Fibroblast of mammary gland (primary cell): ENCODE data around the gene SPPL3.
"Not testable (repeated sequence)": the region's sequence is repeated elsewhere in the genome, so short reads cannot be mapped to it uniquely, and the experiment has no call there.

Experiments
- DNase-seq: peaks from one replicate; pipeline ENCODE4 v3.0.0-alpha.2; 2010; ENCODE audit warnings: low read depth
- H3K4me3 ChIP-seq: 2 replicates; pipeline ENCODE4 v1.5.1; 2011; ENCODE audit warnings: low read depth, mild to moderate bottlenecking, low read length, moderate library complexity; ENCODE audit not compliant: control insufficient read depth
- CTCF ChIP-seq: conservative IDR thresholded peaks from 2 replicates; pipeline ENCODE4 v1.5.1; 2011; ENCODE audit warnings: low read depth, low read length, inconsistent platforms; ENCODE audit not compliant: control insufficient read depth, insufficient read depth

Gene SPPL3

GRCh38 chr12:120843472-120843871 lies 60.7 kb downstream of the SPPL3 start:
- TF ChIP-seq CTCF: no peak
- no peak overlapping the region for H3K4me3 ChIP-seq
- no peak for DNase-seq

DNA sequence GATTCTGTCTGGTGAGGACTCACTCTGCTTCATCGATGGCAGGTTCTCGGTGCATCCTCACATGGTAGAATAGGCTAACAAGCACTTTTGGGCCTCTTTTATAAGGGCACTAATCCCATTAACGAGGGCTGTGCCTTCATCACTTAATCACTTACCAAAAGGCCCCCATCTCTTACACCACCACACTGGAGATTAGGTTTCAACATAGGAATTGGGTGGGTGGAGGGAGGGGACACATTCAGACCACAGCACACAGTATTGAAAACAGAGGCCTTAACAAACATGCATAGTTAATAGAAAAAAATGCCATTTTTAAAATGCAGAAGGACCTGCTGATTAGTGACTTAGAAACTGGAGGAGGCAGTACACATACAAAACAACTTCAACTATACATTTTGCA lies 61.6 kb downstream of the SPPL3 start:
- no peak for DNase-seq
- no peak for TF ChIP-seq CTCF
- H3K4me3 ChIP-seq: no peak overlapping the region

DNA sequence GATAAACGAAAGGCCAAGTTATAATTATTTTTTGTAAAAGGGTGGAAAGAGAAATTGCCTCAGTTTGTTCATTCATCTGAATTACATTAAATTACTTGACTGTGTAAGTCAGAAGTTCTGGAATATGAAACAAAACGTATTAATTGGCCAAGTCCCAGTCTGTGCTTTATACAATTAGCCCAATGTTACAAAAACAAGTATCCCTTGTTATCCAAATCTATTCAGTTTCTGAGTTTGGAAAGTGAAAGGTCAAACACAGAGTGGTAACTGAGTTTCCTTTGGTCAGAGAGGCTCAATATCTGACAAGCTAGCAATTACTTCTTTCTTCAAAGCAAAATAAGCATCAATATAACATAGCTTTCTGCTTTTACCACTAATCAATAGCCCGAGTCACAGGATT lies 62.6 kb downstream of the SPPL3 start:
- DNase-seq: no peak
- no peak overlapping the region for H3K4me3 ChIP-seq
- no peak for TF ChIP-seq CTCF

DNA sequence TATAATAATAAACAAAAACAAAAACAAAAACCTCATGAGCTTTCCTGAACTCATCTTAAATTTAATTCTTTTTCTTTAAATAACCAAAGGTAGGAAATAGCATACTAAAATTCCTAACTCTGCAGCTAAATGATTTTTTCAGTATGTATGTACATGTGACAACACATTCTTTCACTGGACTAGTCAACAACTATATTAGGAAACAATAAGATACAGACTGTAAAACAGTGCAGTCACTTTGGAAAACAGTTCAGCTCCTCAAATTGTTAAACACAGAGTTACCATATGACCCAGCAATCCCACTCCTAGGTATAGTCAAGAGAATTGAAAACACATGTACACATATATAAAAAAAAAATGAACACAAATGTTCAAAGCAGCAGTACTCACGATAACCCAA lies 64.7 kb downstream of the SPPL3 start:
- H3K4me3 ChIP-seq: no peak overlapping the region
- no peak for DNase-seq
- TF ChIP-seq CTCF: no peak

GRCh38 chr12:120838629-120839383 lies 65.4 kb downstream of the SPPL3 start:
- H3K4me3 ChIP-seq, DNase-seq: not testable (repeated sequence)

DNA sequence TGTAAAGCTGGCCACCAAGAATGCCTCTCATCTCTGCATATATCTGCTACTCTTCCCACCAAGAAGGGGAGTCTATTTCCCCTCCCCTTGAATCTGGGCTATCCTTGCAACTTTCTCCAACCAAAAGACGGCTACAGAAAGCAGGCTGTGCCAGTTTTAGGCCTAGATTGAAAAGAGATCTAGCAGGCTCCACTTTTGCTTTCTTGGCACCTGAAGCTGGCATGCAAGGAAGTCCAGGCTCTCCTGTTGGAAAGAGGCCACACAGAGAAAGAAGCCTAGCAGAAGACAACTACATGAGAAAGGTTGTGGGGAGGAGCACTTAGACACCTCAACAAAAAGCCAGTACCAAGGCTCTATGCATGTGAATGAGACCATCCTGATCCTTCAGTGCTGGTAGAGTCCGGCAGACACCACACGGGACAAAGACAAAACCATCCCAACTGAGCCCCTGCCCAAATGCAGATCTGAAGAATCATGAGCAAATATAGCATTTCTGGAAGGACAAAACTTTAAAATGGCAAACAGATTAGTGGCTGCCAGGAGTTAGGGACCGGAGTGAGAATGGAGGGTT lies 68.0 kb downstream of the SPPL3 start:
- DNase-seq: no peak
- no peak overlapping the region for H3K4me3 ChIP-seq
- TF ChIP-seq CTCF: no peak

DNA sequence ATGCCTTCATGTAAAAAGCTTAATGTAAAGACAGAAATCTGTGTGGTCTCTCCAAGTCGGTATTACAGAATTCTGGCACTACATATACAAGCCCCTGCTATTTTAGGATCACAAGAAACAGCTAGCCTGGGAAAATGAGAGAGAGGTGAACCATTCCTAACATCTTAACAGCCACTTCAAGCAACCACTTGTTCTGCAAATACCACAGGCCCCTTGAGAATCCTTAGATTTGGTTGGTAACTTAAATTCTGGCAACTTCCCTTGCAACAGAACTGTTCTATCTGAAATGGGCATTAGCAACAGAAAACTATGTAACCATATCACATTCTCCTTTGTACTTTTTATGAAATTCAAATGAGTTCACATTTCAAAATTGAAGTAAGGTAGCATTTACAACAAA lies 68.5 kb downstream of the SPPL3 start:
- no peak for DNase-seq
- no peak overlapping the region for H3K4me3 ChIP-seq
- TF ChIP-seq CTCF: no peak
